GM21786 (cell line): ENCODE data around the gene ASXL3.
A peak's percentile ranks its signal among the peaks of the same experiment; 100 is the strongest.

Experiments used
- ATAC-seq: cut with Tn5 transposase; IDR thresholded peaks from one replicate; pipeline ENCODE4 v1.9.1; 2021; ENCODE audit not compliant: unreplicated experiment

ASXL3 gene

GRCh38 chr18:33712719-33713118 lies 134.7 kb downstream of the ASXL3 start:
- ATAC-seq, result no peak

DNA sequence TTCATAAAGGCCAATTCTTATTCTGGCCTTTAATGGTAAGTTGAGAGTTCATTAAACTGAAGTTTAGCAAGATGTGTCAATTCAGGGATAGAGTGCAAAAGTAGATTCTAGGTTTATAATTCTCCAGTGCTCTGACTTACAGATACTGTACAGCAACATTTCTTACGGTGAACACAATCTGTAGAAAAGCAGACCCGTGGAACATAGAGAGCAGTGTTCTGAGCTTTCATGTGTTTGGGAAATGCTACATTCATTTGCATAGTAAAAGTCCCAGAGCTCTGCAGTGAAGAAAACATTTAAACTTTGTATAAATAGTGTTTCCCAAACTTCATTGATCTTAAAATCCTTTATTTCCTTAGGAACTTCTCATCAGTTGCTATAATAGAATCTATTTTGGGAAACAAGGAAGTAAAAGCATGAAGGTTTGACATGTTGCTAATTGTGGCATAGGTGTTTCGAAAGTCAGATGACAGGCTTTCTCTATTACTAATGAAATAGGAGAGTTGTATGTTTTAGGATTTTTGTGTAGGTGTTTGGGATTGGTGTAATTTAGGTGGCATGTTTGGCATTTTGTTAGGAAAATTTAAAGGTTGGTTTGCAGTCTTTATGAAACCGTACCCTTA lies 138.2 kb downstream of the ASXL3 start:
- no peak for ATAC-seq

- no peak for ATAC-seq
Measured at GRCh38 chr18:33717339-33717738, 139.3 kb downstream of the ASXL3 start.

GRCh38 chr18:33720133-33720532 lies 142.1 kb downstream of the ASXL3 start:
- no peak for ATAC-seq

- ATAC-seq, result no peak
Measured at GRCh38 chr18:33729556-33729955, 151.5 kb downstream of the ASXL3 start.

DNA sequence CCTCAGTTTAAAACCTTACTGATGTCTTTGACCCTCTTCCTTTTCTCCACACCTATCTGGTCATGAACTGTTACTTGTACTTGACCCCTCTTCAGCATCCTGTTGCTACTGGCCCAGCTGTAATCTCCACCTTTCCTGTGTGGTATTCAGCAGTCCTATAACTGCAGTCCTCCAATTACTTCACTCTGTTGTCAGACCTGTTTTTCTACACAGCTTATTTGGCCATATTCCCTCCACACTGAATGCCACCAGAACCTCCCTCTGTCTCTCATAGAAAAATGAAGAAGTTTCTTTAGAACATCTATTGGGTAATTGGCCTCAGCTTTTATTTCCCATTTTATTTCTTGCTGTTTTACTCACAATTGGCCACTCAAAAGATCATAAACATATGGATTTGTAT lies 155.4 kb downstream of the ASXL3 start:
- no peak for ATAC-seq

- no peak for ATAC-seq
Measured at GRCh38 chr18:33735428-33735827, 157.4 kb downstream of the ASXL3 start.

DNA sequence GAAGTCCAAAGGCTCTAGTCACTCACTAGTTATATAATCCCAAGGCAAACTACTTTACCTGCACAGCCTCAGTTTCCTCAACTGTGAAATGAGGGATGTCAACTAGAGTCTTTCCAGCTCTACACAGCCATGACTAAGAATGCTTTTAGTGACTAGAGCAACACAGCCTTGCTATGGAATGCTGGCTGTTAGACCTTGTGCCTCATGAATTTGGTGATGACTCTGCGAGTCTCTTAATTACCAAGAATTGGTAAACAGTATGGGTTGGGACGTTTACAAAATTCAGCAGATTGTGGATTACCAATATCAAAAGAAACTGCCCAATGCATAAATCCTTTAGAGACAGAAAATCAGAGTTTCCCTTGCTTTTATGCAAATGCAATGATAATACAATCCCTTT lies 163.7 kb downstream of the ASXL3 start:
- ATAC-seq, result no peak

DNA sequence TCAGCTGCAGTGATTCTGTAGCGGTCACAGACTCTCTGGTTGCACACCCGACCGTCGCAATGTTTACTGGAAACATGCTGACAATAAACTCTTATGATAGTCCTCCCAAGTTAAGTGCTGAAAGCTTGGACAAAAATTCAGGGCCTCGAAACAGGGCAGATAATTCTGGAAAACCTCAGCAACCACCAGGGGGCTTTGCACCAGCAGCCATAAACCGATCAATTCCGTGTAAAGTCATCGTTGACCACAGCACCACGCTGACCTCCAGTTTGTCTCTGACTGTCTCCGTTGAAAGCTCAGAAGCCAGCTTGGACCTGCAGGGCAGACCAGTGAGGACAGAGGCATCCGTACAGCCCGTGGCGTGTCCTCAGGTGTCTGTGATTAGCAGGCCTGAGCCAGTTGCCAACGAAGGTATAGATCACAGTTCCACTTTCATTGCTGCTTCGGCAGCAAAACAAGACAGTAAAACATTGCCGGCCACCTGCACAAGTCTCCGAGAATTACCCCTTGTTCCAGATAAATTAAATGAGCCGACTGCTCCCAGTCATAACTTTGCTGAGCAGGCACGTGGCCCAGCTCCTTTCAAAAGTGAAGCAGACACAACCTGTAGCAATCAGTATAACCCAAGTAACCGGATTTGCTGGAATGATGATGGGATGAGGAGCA lies 166.1 kb downstream of the ASXL3 start:
- ATAC-seq, result no peak

DNA sequence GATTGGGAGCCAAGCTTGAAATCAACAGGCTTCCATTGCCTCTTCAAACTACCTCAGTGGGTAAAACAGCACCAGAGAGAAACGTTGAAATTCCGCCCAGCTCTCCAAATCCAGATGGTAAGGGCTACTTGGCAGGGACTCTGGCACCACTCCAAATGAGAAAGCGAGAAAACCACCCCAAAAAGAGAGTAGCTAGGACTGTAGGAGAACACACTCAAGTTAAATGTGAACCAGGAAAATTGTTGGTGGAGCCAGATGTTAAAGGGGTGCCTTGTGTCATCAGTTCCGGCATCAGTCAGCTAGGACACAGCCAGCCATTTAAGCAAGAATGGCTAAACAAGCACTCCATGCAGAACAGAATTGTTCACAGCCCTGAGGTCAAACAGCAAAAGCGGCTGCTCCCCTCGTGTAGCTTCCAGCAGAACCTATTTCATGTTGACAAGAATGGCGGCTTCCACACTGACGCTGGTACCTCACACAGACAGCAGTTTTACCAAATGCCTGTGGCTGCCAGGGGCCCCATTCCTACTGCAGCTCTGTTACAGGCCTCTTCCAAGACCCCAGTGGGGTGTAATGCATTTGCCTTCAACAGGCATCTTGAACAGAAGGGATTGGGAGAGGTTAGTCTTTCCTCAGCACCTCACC lies 167.3 kb downstream of the ASXL3 start:
- no peak for ATAC-seq

DNA sequence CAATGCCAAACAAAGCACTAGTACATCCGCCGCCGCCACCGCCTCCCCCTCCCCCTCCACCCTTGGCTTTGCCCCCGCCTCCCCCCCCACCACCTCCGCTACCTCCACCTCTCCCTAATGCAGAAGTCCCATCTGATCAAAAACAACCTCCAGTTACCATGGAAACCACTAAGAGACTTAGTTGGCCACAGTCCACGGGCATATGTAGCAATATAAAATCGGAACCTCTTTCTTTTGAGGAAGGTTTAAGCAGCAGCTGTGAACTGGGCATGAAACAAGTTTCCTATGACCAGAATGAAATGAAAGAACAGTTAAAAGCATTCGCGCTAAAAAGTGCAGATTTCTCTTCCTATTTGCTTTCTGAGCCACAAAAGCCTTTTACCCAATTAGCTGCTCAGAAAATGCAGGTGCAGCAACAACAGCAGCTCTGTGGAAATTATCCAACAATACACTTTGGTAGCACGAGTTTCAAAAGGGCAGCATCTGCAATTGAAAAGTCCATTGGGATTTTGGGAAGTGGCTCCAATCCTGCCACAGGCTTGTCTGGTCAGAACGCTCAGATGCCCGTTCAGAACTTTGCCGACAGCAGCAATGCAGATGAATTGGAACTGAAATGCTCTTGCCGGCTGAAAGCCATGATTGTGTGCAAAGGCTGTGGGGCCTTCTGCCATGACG lies 168.0 kb downstream of the ASXL3 start:
- no peak for ATAC-seq

- ATAC-seq, result peak; percentile 36
Measured at GRCh38 chr18:33749834-33750233, 171.8 kb downstream of the ASXL3 start.

GRCh38 chr18:33750366-33750765 lies 172.3 kb downstream of the ASXL3 start:
- no peak for ATAC-seq

DNA sequence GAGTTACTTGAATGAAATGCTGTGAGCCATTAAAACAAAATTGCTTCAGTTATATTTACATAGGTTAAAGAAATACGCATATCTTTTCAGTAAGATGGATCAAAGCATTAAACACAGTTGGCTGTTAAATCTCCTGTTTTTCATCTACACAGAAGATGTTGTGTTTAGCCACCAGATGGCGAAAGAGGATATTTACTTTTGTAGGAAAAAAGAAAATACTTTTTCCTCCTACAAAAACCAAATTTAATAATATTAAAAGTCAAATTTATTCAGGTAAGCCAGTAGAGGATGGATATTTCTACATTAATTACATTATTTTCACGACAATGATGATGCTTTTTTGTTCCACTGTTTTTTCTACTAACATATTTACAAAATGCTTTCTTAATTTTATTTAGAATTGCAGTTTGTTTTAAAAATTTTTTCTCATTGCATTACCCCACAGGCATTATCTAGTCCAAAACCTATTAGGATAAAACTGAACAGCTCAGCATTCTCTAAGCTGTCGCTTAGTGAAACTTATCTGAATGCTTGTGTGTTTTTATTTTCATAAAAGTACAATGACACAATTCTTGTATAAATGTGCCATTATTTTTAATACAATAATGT lies 173.7 kb downstream of the ASXL3 start:
- no peak for ATAC-seq

DNA sequence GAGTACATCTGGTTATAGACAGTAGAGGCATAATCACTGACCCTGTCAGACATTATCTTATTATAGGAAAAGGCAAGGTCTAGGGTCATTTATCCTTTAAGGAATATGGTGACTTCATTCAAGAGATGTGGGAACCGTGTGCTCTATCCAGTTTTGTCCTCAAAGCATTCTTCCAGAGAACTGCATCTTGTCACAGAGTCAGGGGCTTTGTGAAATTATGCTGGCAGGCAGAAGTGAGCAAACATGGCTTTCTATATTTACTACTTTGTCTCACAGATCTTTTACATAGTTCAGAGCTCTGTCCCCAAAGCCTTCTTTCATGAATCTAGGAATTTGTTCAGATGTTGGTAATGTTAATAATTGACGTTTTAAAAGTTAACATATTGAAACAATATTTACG lies 177.4 kb downstream of the ASXL3 start:
- no peak for ATAC-seq

DNA sequence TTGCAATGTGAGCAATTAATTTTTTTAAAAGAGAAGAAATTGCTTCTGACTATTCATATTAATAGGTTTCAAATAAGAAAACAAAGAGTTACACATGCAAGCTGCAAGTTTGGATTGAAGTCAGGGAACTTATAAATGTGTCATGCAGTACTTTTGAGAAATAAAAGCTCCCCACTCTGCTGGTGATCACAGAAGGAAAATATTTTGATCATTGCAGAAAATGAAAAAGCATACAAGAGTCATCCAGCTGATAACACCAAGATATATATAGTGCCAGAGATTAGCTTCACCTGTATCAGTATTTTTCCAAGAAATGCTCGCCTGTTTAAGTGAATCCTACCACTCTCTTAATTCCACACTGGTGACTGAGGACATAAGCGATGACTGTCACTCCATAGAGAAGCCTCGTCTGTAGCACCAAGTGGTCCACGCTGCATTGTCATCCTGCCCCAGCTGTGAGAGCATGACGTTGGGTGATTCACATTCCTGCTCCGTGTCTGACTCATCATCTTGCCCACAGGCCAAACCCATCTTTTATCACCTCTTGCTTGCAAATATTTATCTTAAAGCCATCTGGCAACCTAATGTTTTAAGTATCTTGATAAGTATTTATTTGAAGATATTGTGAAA lies 178.0 kb downstream of the ASXL3 start:
- ATAC-seq, result no peak

DNA sequence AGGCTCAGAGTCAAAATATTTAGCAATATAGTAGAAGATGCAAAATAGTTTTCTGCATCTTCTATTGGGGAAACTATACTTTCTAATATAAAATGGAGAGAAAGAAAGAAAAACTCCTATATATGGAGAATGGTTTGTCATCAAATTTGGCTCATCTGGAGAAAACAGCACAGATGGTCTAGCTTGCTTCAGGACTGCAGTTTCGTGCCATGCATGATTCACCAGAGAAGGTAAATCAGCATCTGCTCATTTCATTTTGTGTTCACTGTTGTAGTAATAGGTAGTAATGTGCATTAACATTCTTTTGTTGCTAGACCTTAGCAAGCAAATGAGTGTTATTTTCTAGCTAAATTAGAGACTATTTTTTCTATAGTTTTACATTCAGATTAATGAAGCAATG lies 179.0 kb downstream of the ASXL3 start:
- ATAC-seq, result no peak

- ATAC-seq, result peak; percentile 52
Measured at GRCh38 chr18:33761363-33761762, 183.3 kb downstream of the ASXL3 start.

- no peak for ATAC-seq
Measured at GRCh38 chr18:33781429-33781828, 203.4 kb downstream of the ASXL3 start.
